Activated T-cell treated with anti-CD3 and anti-CD28 coated beads for 1 hour (primary cell): Measurements from ENCODE around the gene RGS3.
"Not testable (repeated sequence)": the region's sequence is repeated elsewhere in the genome, so short reads cannot be mapped to it uniquely, and the experiment has no call there.

Experiments
- DNase-seq: peaks from one replicate; pipeline ENCODE4 v3.0.0-alpha.2; 2020; ENCODE audit warnings: low read depth

Gene RGS3

GRCh38 chr9:113463418-113464285 is at the start of gene RGS3:
Gene RGS3, plus strand, starts transcription at chr9:113463727. Its CDS starts 76 bp downstream, at chr9:113463803.
- no peak for DNase-seq

GRCh38 chr9:113416149-113416721 is 47.3 kb upstream of the RGS3 start:
- no peak for DNase-seq

DNA sequence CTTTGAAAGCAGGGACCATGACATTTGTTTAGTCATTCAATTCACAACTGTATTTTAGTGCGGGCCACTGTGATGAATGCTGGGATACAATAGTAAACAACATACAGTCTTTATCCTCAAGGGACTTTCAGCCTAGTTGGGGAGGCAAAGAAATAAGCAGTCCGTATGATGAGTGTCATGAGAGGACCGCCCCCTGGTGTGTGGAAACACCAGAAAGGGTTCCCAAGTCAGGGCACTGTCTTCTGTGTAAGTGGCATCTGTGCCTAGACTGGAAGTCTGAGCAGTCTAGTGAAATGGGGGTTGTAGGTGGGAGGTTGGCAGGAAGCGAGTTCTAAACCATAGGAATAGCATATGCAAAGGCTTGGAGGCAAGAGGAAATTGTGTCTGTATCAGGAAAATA is 46.2 kb upstream of the RGS3 start:
- DNase-seq = no peak

- no peak for DNase-seq
Measured at GRCh38 chr9:113421726-113422125, 41.8 kb upstream of the RGS3 start.

- DNase-seq = no peak
Measured at GRCh38 chr9:113425072-113425471, 38.5 kb upstream of the RGS3 start.

- DNase-seq = no peak
Measured at GRCh38 chr9:113426701-113427100, 36.8 kb upstream of the RGS3 start.

DNA sequence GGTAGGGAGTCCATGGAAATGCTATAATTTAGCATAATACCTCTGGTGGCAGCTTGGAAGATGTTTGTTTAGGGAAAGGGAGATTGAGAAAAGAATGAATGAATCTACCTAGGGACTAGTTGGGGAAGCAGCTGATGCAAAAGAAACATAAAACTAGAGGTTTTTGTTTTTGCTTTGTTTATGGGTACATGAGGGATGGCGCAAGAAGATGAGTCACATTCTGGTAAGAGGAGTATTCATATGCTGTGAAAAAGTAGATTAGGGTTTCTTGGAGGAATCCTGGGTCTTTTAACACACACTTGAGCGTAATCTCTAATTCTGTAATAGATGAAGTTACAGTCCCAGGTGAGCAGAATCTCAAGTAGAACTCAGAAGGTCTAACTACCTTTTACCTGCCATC is 35.9 kb upstream of the RGS3 start:
- no peak for DNase-seq

GRCh38 chr9:113428062-113428615 is 35.4 kb upstream of the RGS3 start:
- DNase-seq = no peak

DNA sequence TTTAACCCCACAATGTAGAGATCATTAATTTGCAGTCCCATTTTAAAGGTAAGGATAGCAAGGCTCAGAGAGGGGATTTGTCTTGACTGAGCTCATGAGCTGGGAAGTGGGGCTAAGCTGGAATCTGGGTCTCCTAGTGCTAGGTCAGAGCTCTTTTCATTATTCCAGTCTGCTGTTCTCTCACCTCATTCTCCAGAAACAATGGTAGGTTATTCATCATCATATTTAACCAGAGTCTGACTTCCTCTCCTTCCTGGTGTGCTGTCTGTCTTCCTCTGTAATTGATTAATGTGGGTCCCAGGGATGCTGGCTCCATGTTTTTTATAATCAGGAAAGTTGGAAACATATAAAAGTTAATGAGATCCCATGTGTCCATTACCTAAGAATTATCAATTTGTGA is 32.3 kb upstream of the RGS3 start:
- no peak for DNase-seq

GRCh38 chr9:113436728-113437515 is 26.6 kb upstream of the RGS3 start:
- DNase-seq = no peak

DNA sequence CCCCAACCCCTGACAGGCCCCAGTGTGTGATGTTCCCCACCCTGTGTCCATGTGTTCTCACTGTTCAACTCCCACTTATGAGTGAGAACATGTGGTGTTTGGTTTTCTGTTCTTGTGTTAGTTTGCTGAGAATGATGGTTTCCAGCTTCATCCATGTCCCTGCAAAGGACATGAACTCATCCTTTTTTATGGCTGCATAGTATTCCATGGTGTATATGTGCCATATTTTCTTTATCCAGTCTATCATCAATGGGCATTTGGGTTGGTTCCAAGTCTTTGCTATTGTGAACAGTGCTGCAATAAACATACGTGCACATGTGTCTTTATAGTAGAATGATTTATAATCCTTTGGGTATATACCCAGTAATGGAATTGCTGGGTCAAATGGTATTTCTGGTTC is 25.8 kb upstream of the RGS3 start:
- not testable (repeated sequence) for DNase-seq

GRCh38 chr9:113444736-113445135 is 18.8 kb upstream of the RGS3 start:
- no peak for DNase-seq

DNA sequence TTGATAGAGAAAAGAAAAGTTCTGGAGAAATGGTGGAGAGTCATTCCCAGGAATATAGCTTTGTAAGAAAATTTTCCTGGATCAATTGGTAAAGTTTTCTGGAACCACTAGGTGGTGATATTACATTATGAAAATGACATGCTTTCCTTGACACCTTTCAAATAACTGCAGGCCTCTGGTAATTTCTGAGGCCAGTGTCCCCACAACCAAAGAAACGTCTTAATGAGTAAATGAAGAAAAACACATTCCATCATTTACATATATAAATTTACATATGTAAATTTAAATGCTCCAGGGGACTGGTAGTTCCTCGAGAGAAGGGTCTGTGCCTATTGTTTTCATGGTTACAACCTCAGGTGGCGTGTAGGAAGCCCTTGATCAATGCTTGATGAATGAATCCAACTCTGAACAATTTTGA is 17.2 kb upstream of the RGS3 start:
- DNase-seq = no peak

GRCh38 chr9:113449376-113449775 is 14.2 kb upstream of the RGS3 start:
- DNase-seq = no peak

- DNase-seq = no peak
Measured at GRCh38 chr9:113452113-113452605, 11.4 kb upstream of the RGS3 start.

GRCh38 chr9:113454914-113455761 is 8.4 kb upstream of the RGS3 start:
- DNase-seq = no peak

- DNase-seq = no peak
Measured at GRCh38 chr9:113456235-113456634, 7.3 kb upstream of the RGS3 start.

DNA sequence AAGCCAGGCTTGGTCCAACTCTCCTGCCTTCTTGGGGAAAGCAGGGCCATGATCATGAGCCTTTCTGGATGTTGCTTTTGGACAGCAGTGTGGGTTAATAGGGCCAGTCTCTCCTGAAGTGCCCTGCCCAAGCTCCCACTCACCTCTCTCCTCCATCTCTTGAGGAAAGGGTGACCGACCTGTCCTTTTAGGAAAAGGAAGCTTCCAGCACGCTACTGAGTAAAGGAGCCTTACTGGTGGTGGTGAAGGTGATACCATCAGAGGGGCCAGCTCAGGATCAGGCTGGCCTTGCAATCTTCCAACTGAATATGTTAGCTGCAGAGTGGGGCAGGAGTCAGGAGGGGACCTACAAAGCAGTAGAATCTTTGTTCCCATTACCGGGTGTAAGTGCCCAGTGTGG is 2.2 kb upstream of the RGS3 start:
- DNase-seq = no peak

GRCh38 chr9:113461943-113462342 is 1.6 kb upstream of the RGS3 start:
- DNase-seq = no peak

GRCh38 chr9:113462781-113463286 is 693 bp upstream of the RGS3 start:
- no peak for DNase-seq

- no peak for DNase-seq
Measured at GRCh38 chr9:113464286-113464660, 746 bp downstream of the RGS3 start.
